ENCODE data around the gene TK2. TPM values are rescaled to one million over a fixed set of nuclear protein-coding genes. Genes with fewer than 3 reads are reported as not detected.

TK2 gene
- total RNA-seq, 1 experiment from 2014 or later: 16.0 TPM

DNA sequence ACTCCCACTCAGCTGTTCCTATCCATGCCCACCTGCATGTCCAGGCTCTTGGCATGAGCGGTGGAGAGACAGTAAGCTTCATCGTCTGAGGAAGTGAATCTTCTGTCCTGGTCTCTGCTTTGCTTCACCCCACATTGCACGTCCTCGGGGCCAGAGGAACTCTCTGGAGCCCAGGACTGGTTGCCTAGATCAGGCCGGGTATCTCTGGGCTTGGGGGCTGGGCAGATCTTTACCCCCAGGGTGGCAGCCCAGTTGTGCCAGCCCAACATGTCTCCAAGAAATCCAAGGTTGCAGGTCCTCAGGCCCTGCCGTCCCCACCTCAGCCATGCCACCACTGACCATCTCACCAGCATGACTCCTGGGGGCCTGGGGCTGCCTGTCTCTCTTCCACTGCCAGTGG is 64.5 kb downstream of the TK2 start:
- no peak for DNase-seq
- Histone ChIP-seq H3K36me3 (no peaks in the 10 kb centered on the region), H3K27ac (no peak overlapping the region), H3K4me1 (peaks cover 12% of the 10 kb centered on the region), H3K27me3 (no peaks in the 10 kb centered on the region), H3K4me3 (no peak overlapping the region), H3K9me3 (replicated peaks) (no peaks in the 10 kb centered on the region)

DNA sequence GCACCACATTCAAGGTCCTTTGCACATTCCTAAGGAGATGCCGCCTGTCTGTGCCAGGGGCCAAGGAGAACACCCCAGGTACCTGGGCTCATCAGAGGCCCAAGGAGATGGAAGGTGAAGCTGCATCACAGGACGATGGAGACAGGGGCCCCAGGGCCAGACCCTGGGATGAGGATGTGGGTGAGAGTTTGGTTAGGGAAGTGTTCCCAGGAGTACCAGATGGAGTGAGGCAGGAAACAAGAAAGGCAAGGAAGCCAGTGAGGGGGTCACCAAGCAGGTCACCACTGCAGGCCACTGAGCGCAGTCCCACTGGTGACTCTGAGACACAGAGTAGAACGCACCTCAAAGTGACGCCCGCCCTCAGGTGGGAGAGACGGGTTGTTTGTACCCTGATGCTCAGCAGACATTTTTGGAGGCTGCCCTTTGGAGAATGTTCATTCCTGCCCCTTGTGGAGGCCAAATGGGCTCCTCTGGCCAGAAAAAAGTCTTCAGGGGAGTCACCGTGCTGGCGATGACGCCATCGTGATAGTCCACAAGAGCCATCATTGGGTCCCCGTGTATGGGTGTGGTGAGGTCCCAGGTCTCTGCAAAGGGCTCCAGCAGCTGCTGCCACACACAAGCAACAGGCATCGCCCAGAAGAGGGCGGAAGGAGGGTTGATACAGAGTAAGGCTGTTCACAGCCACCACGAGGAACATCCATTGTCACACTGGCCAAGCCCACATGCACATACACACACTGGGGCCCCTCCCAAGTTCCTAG is 65.3 kb downstream of the TK2 start:
- Histone ChIP-seq H3K27ac (no peak overlapping the region), H3K4me1 (peaks cover 16% of the 10 kb centered on the region), H3K36me3 (no peaks in the 10 kb centered on the region), H3K4me3 (no peak overlapping the region), H3K9me3 (replicated peaks) (no peaks in the 10 kb centered on the region), H3K27me3 (no peaks in the 10 kb centered on the region)
- peak; percentile 46 to 66 for DNase-seq

DNA sequence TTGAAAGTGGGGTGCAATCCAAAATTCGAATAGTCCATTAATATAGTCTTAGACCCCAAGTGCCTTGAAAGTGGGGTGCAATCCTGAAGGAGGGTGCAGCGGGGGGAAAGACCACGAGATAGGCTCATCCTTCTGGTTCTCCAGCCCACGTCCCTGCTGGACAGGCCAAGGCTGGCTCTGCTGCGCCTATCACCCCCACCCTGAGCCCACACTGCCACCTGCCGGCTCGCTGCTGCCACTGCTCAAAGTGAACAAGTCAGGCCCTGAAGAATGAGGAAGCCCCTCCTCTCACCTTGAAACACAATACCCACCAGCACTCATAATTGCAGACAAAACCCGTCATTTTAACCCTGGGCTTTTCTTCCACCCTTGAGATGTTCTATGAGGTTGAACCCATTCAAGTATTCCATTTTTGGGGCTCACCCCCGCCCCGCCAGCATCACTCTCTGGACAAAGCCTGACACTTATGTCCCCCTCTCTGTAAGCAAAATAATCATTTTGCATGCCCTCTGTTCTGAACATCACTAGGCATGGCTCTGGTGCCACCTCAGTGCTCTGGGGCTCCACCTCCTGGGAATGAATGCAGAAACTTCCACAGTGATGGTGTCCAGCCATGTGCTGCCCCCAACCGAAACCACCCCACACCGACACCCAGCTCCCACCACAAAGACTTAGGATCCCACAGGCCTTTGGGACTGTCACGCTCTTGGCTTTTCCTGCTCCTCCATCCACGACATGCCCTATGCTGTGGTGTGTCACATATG is 66.1 kb downstream of the TK2 start:
- peak; percentile 85 to 93 for DNase-seq
- Histone ChIP-seq H3K4me1 (peaks cover 22% of the 10 kb centered on the region), H3K27ac (no peak overlapping the region), H3K4me3 (no peak overlapping the region), H3K36me3 (no peaks in the 10 kb centered on the region), H3K9me3 (replicated peaks) (no peaks in the 10 kb centered on the region), H3K27me3 (no peaks in the 10 kb centered on the region)

DNA sequence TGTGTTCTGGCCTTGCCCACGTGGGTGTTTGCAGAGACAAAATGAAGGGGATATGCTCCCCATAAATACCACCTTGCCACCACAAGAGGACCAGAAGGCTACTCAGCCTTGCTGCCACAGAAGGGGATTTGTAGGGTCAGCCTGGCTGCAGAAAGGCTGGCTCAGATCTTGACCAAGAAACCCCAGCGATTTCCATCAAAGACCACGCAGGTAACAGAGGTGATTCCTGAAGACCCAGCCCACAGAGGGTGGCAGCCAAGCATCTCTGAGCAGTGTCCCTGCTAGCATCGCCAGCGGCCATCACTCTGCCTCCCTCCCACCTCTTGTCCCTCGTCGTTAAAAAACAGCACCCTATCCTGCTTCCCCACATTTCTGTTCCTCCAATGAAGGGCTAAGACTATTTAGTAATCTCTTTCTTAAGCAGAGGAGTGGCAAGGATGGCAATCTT is 68.0 kb downstream of the TK2 start:
- H3K9me3 ChIP-seq (replicated peaks): no peaks in the 10 kb centered on the region
- no peak overlapping the region for H3K27ac ChIP-seq
- H3K27me3 ChIP-seq: no peaks in the 10 kb centered on the region
- H3K4me1 ChIP-seq: peaks cover 39% of the 10 kb centered on the region
- no peak overlapping the region for H3K4me3 ChIP-seq
- DNase-seq: no peak
- H3K36me3 ChIP-seq: no peaks in the 10 kb centered on the region

DNA sequence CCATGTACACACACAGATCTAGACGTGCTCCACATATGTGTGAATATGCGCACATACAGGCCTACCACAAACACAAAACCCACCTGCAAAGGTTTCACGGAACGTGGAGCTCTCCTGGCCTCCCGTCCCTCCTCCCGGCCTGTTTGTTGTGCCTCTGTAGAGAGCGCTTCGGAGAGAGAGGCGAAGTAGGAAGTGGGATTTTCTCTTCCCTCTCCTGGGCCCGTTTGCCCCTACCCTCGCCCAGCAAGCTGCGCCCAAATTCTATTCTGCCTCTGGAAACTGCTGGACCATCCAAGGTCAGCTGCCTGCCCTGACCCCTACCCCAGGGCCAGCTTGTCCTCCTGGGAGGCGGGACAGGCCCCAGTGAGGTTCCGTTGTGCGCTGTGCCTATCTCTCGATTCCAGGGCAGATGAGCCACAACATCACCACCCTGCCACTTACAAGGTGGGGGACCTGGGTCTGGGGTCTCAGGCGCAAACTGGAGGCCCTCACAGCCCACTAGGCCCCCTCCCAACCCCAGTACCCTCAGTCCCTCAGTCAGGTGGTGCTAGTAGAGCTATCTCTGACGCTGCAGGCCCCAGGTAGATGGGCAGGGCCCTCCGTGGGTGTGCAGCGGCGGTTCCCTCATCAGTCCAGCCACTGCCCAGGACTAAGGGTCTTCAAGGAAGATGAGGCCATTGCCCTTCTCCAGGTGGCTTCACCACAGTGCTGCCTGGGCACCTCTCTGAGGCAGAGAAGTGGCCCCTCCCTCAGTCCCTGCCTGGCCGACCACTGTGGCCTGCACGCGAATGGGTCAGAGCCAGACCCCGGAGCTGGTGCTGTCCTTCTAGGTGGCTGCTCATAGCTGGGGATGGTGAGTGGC is 68.6 kb downstream of the TK2 start:
- H3K9me3 ChIP-seq (replicated peaks): no peaks in the 10 kb centered on the region
- DNase-seq: no peak
- H3K27ac ChIP-seq: no peak overlapping the region
- no peak overlapping the region for H3K4me3 ChIP-seq
- H3K27me3 ChIP-seq: no peaks in the 10 kb centered on the region
- H3K4me1 ChIP-seq: peaks cover 41% of the 10 kb centered on the region
- no peaks in the 10 kb centered on the region for H3K36me3 ChIP-seq

- DNase-seq: no peak
- Histone ChIP-seq H3K27me3 (no peaks in the 10 kb centered on the region), H3K4me3 (no peak overlapping the region), H3K9me3 (replicated peaks) (no peaks in the 10 kb centered on the region), H3K27ac (no peak overlapping the region; the same call in 1 of the 2 replicates), H3K4me1 (peaks cover 45% of the 10 kb centered on the region), H3K36me3 (no peaks in the 10 kb centered on the region)
Observed at GRCh38 chr16:66480265-66481080, 69.4 kb downstream of the TK2 start.

DNA sequence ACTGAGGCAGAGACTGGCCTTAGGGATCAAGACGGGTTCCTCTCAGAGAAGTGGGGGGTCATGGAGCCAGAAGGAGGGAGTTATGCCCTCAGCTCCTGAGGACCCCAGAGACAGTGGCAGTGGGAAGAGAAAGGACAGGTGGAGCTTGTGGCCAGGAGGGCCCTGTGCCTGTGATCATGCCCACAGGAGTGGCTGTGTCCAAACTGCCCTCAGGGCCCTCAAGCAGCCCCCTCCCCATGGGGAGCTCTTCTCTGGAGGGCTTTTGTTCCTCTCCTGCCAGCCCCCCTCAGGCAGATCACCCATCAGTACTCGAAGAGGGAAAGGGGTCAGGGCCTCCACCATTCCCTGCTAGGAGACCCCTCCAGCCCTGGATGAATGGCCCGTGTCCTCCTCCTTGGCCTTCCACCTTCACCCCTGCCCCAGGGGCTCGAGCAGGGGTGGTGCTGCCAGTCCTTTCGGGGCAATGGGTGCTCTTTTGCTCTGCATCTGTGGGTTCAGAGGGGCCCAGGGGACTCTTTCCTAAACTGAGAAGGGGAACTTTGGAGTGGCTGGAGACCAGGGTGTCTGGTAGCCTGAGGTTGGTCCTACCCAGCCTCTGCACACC is 70.2 kb downstream of the TK2 start:
- no peaks in the 10 kb centered on the region for H3K27me3 ChIP-seq
- H3K36me3 ChIP-seq: no peaks in the 10 kb centered on the region
- peaks cover 52% of the 10 kb centered on the region for H3K4me1 ChIP-seq
- peak overlapping the region; percentile 81 for H3K27ac ChIP-seq
- DNase-seq: peak in 1 of 2 experiments; percentile 67
- H3K4me3 ChIP-seq: no peak overlapping the region
- H3K9me3 ChIP-seq (replicated peaks): no peaks in the 10 kb centered on the region

DNA sequence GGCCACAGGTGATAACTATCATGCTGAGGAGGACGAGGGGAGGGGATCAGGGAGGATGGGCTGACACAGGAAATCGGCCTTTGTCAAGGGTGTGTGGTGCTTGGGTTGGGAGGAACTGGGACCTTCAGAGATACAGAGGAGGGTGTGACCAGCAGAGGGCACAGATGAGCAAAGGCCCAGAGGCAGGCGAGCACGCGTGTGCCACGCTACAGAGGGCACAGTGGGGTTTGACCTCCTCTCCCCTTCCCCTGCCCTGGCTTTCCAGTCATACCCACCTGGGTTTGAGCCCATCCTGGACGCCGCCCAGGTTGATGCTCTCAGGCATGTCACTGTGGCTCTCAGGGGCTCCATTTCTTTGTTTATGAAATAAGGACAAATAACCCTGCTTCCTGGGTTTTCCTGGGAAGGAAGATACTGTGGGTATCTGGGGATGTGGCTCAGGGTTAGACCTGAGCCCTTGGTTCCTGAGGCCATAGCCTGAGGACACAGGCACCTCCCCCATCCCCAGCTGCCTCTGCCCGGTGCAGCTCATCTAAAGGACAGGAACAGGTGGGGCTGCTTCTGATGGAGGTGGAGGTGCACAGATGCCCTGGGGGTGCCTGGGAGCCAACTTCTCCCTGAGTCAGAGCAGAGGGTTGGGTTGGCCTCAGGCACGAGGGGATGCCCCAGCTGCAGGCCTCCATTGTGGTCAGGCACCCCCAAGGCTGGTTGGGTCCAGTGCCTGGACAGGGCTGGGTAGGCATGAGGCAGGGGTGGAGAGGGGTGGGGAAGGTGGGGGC is 71.0 kb downstream of the TK2 start:
- Histone ChIP-seq H3K9me3 (replicated peaks) (no peaks in the 10 kb centered on the region), H3K27ac (peak overlapping the region; percentile 81), H3K27me3 (no peaks in the 10 kb centered on the region), H3K4me3 (no peak overlapping the region), H3K4me1 (peaks cover 55% of the 10 kb centered on the region), H3K36me3 (no peaks in the 10 kb centered on the region)
- peak; percentile 99 to 100 for DNase-seq

GRCh38 chr16:66477028-66477515 is 72.8 kb downstream of the TK2 start:
- Histone ChIP-seq H3K27me3 (no peaks in the 10 kb centered on the region), H3K4me3 (no peak overlapping the region), H3K27ac (no peak overlapping the region), H3K4me1 (peaks cover 62% of the 10 kb centered on the region), H3K36me3 (no peaks in the 10 kb centered on the region), H3K9me3 (replicated peaks) (no peaks in the 10 kb centered on the region)
- DNase-seq: peak in 1 of 2 experiments; percentile 30

DNA sequence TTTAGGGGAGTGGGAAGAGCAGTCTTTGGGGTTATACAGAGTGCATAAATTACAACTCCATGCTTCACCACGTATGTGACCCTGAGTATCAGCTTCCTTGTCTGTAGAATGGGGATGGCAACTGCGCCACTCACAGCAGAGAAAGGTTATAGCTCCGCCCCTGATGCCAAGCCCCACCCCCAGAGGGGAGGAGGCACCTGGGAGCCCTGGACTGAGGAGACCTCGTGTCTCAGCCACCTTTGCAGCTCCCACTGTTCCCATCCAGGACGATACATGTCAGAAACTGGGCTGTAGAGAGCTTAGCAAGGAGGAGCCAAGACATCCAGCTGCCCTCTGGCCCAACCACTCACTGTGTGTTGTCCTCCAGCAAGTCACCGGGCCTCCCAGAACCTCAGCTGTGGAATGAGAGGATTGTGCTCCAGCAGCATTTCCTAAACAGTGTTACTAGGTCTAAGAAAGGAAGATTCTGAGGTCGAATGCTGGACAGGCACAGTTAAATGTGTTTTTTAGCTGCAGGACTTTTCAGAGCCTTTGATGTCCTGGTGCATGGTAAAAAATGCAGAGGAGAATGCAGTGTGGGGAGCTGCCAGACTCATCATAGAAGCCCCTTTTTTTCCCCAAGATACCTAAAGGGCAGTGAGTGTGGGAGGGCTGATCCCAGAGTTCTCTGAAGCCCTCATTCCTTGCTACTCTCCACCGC is 73.4 kb downstream of the TK2 start:
- DNase-seq: peak; percentile 51 to 71

DNA sequence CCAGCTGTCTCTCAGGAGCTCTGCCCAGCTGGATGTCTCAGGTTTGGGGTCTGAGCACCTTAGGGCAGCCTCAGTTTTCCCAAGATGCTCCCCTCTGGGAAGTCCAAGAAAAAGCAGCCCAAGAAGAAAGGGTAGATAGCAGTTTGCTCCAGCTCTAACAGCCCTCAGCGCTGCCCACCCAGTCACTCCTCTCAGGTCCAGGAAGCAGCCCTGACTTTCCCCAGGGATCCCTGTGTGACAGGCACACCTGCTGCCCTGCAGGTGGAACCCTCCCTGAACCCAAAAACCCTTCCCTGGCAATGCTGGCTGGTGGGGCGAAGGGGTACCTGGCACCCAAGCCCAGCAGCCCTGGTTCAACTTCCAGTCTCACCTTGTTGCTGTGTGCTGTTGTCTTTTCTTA is 74.7 kb downstream of the TK2 start:
- H3K36me3 ChIP-seq: no peaks in the 10 kb centered on the region
- DNase-seq: peak in 1 of 2 experiments; percentile 49
- H3K9me3 ChIP-seq (replicated peaks): no peaks in the 10 kb centered on the region
- peak overlapping the region; percentile 61 for H3K27ac ChIP-seq
- H3K4me3 ChIP-seq: 0 out of 2 replicates have a peak overlapping the region, but pooled peaks have one; percentile 0
- H3K27me3 ChIP-seq: no peaks in the 10 kb centered on the region
- H3K4me1 ChIP-seq: peaks cover 80% of the 10 kb centered on the region

More for the DNA sequence above, 73.4 kb downstream of the TK2 start:
- H3K4me3 ChIP-seq: no peak overlapping the region
- H3K4me1 ChIP-seq: peaks cover 68% of the 10 kb centered on the region
- no peaks in the 10 kb centered on the region for H3K9me3 ChIP-seq (replicated peaks)
- H3K36me3 ChIP-seq: no peaks in the 10 kb centered on the region
- H3K27me3 ChIP-seq: no peaks in the 10 kb centered on the region
- no peak overlapping the region for H3K27ac ChIP-seq

DNA sequence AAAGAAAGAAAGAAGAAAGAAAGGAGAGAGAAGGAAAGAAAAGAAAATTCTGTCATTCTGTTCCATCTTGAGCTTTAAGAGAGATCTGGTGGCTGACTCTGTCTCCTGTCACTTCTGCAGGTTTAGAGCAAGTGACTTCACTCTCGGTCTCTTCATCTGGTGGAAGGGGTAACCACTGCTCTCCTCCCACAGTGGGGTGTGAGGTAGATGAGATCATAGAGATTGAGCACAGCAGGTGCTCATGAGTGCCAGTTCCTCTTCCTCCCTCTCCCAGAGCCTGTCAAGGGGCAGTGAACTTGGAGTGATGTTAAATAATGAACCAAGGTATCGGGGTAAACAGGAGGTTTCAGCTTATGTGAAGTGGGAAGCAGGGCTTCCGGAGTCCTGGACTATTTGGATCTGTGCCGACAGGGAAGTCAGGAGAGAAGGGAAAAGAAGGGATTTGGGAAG is 75.1 kb downstream of the TK2 start:
- DNase-seq: peak; percentile 92 to 98

More for the DNA sequence above, 75.1 kb downstream of the TK2 start:
- H3K4me3 ChIP-seq: 0 out of 2 replicates have a peak overlapping the region, but pooled peaks have one; percentile 0
- H3K36me3 ChIP-seq: no peaks in the 10 kb centered on the region
- H3K27me3 ChIP-seq: no peaks in the 10 kb centered on the region
- H3K4me1 ChIP-seq: peaks cover 81% of the 10 kb centered on the region
- H3K27ac ChIP-seq: peak overlapping the region; percentile 61
- no peaks in the 10 kb centered on the region for H3K9me3 ChIP-seq (replicated peaks)
